Body of pancreas (tissue), 4 donors: Measurements from ENCODE around the gene RPS26. TPM values are rescaled to one million over a fixed set of nuclear protein-coding genes. Genes with fewer than 3 reads are reported as not detected.

Source experiments
- ATAC-seq: fragments of 150-250 bp; one replicate; pipeline ENCODE4 v1.9.1; 2016
- DNase-seq, 4 donors: peaks; one replicate each; pipeline ENCODE4 v3.0.0-alpha.2; 2019
- H3K27ac ChIP-seq, 4 donors: fragments of 200-600 bp; sonication (generic); 1 replicate in 3 of 4; 2 replicates in 1 of 4; pipeline versions ENCODE4 v1.5.1 to v1.6.1; 2016 to 2019; ENCODE audit warnings: mild to moderate bottlenecking in 1 of 4, mixed read lengths in 1 of 4, moderate library complexity in 1 of 4
- H3K27me3 ChIP-seq, 2 donors: fragments of 200-600 bp; sonication (generic); one replicate each; pipeline ENCODE4 v1.6.0; 2016; ENCODE audit warnings: mild to moderate bottlenecking in 1 of 2
- H3K36me3 ChIP-seq, 2 donors: fragments of 200-600 bp; sonication (generic); replicated peaks in 1 of 2; 2 replicates each; pipeline ENCODE4 v1.5.1; 2016; ENCODE audit warnings: low read depth in 2 of 2; ENCODE audit not compliant: insufficient read depth in 1 of 2
- H3K4me1 ChIP-seq: fragments of 200-600 bp; sonication (generic); one replicate; pipeline ENCODE4 v1.6.0; 2016
- H3K4me3 ChIP-seq, 2 donors: fragments of 200-600 bp; sonication (generic); 1 replicate in 1 of 2; 2 replicates in 1 of 2; pipeline ENCODE4 v1.5.1; 2016 to 2019
- H3K9me3 ChIP-seq, 3 donors: fragments of 200-600 bp; sonication (generic); 1 replicate in 2 of 3; 2 replicates in 1 of 3; pipeline ENCODE4 v1.5.1; 2016
- CTCF ChIP-seq, 7 experiments: fragments of 450-650 bp in 4 of 7; fragments of 200-600 bp in 3 of 7; sonication (generic) in 3 of 7; IDR thresholded peaks; one replicate each; pipeline ENCODE4 v1.5.1; 2016 to 2019; ENCODE audit warnings: antibody characterized with exemption in 7 of 7
- POLR2A ChIP-seq, 3 donors: fragments of 450-650 bp; IDR thresholded peaks; one replicate each; pipeline ENCODE4 v1.6.1; 2016; ENCODE audit warnings: antibody characterized with exemption in 3 of 3, mild to moderate bottlenecking in 2 of 3
- WGBS, 2 donors: methylation state at CpG; one replicate each; pipeline ENCODE4 v1.1.5; 2017; 5-methylcytosine and 5-hydroxymethylcytosine counted together
- intact Hi-C: fragments of 100-400 bp; cut with DNase I; formaldehyde crosslinking; loops from one replicate; pipeline ENCODE4 v1.15.1; 2023
- total RNA-seq, 2 donors: library from RNA; depleted of rRNA; stranded (reverse); fragments of >200 nt; gene quantifications; one replicate each; pipeline ENCODE4 v1.1.0, GENCODE V29; 2016

RPS26 gene
- total RNA-seq, 2 donors from 2014 or later: 215 to 405 TPM

GRCh38 chr12:56013482-56013881, 28.2 kb upstream of the RPS26 start:
- H3K27me3 ChIP-seq: no peaks in the 10 kb centered on the region
- H3K4me1 ChIP-seq: no peaks in the 10 kb centered on the region
- intact Hi-C loops: no loop called here
- no peaks in the 10 kb centered on the region for H3K9me3 ChIP-seq
- H3K27ac ChIP-seq: no peak overlapping the region
- TF ChIP-seq POLR2A (IDR thresholded peaks at IDR 0.05) (no peak), CTCF (IDR thresholded peaks at IDR 0.05) (no peak)
- H3K36me3 ChIP-seq: no peaks in the 10 kb centered on the region
- ATAC-seq (no peak), DNase-seq (no peak)
- 90 to 100% methylated on average over 4 of the region's 5 CpGs for WGBS, 2 donors
- no peak overlapping the region for H3K4me3 ChIP-seq

DNA sequence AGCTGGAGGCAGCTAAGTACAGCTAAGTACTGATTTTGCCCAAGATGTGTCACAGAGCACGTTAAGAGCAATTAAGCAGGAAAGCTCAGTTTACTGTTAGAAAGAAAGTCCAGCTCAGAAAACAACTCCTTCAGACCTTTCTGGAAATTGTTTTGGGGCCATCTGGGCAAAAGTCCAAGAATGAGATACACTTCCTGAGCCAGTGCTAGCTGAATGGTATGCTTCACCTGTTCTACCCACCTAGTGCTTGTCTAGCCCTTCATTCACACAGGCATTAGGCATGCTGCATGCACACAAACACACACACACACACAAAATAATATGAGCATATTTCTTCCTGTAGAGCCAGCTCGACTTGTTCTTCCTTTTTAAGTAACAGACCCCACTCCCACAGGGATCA, 27.5 kb upstream of the RPS26 start:
- H3K4me1 ChIP-seq: no peaks in the 10 kb centered on the region
- H3K27ac ChIP-seq: no peak overlapping the region
- intact Hi-C loops: no loop called here
- H3K4me3 ChIP-seq: no peak overlapping the region
- TF ChIP-seq CTCF (IDR thresholded peaks at IDR 0.05) (no peak), POLR2A (IDR thresholded peaks at IDR 0.05) (no peak)
- H3K27me3 ChIP-seq: no peaks in the 10 kb centered on the region
- ATAC-seq (no peak), DNase-seq (no peak)
- no peaks in the 10 kb centered on the region for H3K9me3 ChIP-seq
- WGBS, 2 donors: 40 to 60% methylated on average over 2 of the region's 2 CpGs
- no peaks in the 10 kb centered on the region for H3K36me3 ChIP-seq

DNA sequence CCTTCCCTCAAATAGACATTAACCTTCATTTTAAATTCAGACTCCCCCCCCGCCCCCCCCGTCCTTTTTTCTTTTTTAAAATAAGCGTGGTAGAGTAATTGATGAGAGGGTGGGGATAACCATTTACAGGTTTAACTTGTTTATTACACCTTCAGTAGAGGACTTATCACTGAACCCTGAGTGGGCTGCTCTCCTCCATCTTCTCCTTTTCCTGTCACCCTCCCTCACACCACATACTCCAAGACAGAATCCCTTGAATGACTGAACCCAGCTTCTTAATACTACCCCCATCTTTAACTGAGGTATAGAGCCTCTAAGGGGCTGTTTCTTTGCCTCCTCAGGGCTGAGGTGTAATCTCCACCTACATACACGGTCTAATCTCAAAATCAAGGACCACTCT, 24.5 kb upstream of the RPS26 start:
- Histone ChIP-seq H3K4me3 (no peak overlapping the region), H3K27me3 (no peaks in the 10 kb centered on the region), H3K36me3 (no peaks in the 10 kb centered on the region), H3K27ac (no peak overlapping the region), H3K9me3 (no peaks in the 10 kb centered on the region), H3K4me1 (no peaks in the 10 kb centered on the region)
- WGBS, 2 donors: 69 to 87% methylated on average over 4 of the region's 4 CpGs
- TF ChIP-seq POLR2A (IDR thresholded peaks at IDR 0.05) (no peak), CTCF (IDR thresholded peaks at IDR 0.05) (no peak)
- DNase-seq (no peak), ATAC-seq (no peak)
- intact Hi-C loops: no loop called here

DNA sequence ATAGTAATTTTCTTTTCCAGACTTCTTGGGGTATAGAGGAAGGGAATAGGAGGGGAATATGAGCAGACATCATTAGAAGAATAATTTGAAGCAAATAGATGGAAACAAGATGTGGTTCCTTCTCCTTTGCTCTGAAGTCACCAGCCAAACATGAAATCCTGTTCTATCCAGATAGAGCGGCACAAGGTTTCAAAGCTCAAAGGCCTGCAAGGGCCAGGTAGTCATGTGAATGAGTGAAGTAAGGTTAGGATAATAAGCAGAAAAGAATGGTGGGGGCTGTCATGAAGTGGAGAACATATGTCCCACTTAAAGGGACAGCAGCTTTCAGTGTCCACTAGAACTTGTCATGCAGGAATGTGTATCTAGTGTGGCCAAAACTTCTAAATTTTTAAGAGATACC, 23.4 kb upstream of the RPS26 start:
- Histone ChIP-seq H3K9me3 (no peaks in the 10 kb centered on the region), H3K36me3 (no peaks in the 10 kb centered on the region), H3K27ac (no peak overlapping the region), H3K4me1 (no peaks in the 10 kb centered on the region), H3K4me3 (no peak overlapping the region), H3K27me3 (no peaks in the 10 kb centered on the region)
- intact Hi-C loops: no loop called here
- ATAC-seq: no peak
- 92 to 93% methylated on average over 1 of the region's 1 CpG for WGBS, 2 donors
- no peak for TF ChIP-seq CTCF (IDR thresholded peaks at IDR 0.05)
- TF ChIP-seq POLR2A (IDR thresholded peaks at IDR 0.05): no peak
- no peak for DNase-seq

GRCh38 chr12:56020423-56021184, 21.1 kb upstream of the RPS26 start, which contains the start of gene IKZF4:
TSS of gene IKZF4 (plus strand) at chr12:56021043. CDS start at chr12:56021494, 451 bp downstream.
- WGBS, 2 donors: 46 to 62% methylated on average over 8 to 10 of the region's 10 CpGs
- no peaks in the 10 kb centered on the region for H3K4me1 ChIP-seq
- intact Hi-C loops: no loop called here
- no peaks in the 10 kb centered on the region for H3K27me3 ChIP-seq
- TF ChIP-seq POLR2A (IDR thresholded peaks at IDR 0.05) (no peak), CTCF (IDR thresholded peaks at IDR 0.05) (no peak)
- no peaks in the 10 kb centered on the region for H3K36me3 ChIP-seq
- DNase-seq: peak in 3 of 4 donors; percentile 26 to 46 (median 27)
- peak within 1 kb of the TSS in 1 of 4 donors; percentile 25 for H3K27ac ChIP-seq
- no peak within 1 kb of the TSS for H3K4me3 ChIP-seq
- ATAC-seq: no peak
- no peaks in the 10 kb centered on the region for H3K9me3 ChIP-seq
